Mesendoderm (in vitro differentiated cells): ENCODE measurements around the gene IL25.
"Not testable (repeated sequence)": the region's sequence is repeated elsewhere in the genome, so short reads cannot be mapped to it uniquely, and the experiment has no call there.

Source experiments
- DNase-seq: peaks from one replicate; pipeline ENCODE4 v3.0.0; 2013
- H2AK5ac ChIP-seq: 2 replicates; pipeline ENCODE4 v1.6.1; 2013; ENCODE audit warnings: low read length, inconsistent platforms
- H2BK120ac ChIP-seq: 2 replicates; pipeline ENCODE4 v1.6.1; 2013; ENCODE audit warnings: low read depth, mild to moderate bottlenecking, low read length, moderate library complexity, mixed read lengths
- H2BK15ac ChIP-seq: replicated peaks from 2 replicates; pipeline ENCODE4 v1.6.1; 2013; ENCODE audit warnings: low read depth, mild to moderate bottlenecking, moderate library complexity
- H2BK5ac ChIP-seq: 2 replicates; pipeline ENCODE4 v1.6.1; 2013; ENCODE audit warnings: low read length, inconsistent platforms
- H3K18ac ChIP-seq: 2 replicates; pipeline ENCODE4 v1.6.1; 2013; ENCODE audit warnings: mild to moderate bottlenecking, low read length, mixed read lengths
- H3K23ac ChIP-seq: one replicate; pipeline ENCODE4 v1.6.1; 2013; ENCODE audit warnings: low read length
- H3K27ac ChIP-seq: 2 replicates; pipeline ENCODE4 v1.5.1; 2013; ENCODE audit warnings: low read depth, mild to moderate bottlenecking, inconsistent platforms, low read length, moderate library complexity
- H3K27me3 ChIP-seq: 2 replicates; pipeline ENCODE4 v1.6.1; 2013; ENCODE audit warnings: low read length, control low read depth, mild to moderate bottlenecking, inconsistent platforms; ENCODE audit not compliant: insufficient read depth, poor library complexity
- H3K36me3 ChIP-seq: 2 replicates; pipeline ENCODE4 v1.6.1; 2013; ENCODE audit warnings: low read length, inconsistent platforms; ENCODE audit not compliant: control insufficient read depth, insufficient read depth
- H3K4ac ChIP-seq: one replicate; pipeline ENCODE4 v1.6.1; 2013; ENCODE audit warnings: low read depth, mild to moderate bottlenecking, low read length, moderate library complexity
- H3K4me1 ChIP-seq: 2 replicates; pipeline ENCODE4 v1.6.1; 2013; ENCODE audit warnings: low read depth, low read length, inconsistent platforms; ENCODE audit not compliant: control insufficient read depth
- H3K4me2 ChIP-seq: 2 replicates; pipeline ENCODE4 v1.6.1; 2013; ENCODE audit warnings: low read length
- H3K4me3 ChIP-seq: 2 replicates; pipeline ENCODE4 v1.5.1; 2013; ENCODE audit warnings: mild to moderate bottlenecking, low read length
- H3K56ac ChIP-seq: one replicate; pipeline ENCODE4 v1.6.1; 2013; ENCODE audit warnings: low read length
- H3K79me1 ChIP-seq: 2 replicates; pipeline ENCODE4 v1.6.1; 2013; ENCODE audit warnings: low read length, inconsistent platforms
- H3K79me2 ChIP-seq: 2 replicates; pipeline ENCODE4 v1.6.1; 2013; ENCODE audit warnings: mild to moderate bottlenecking, low read length; ENCODE audit not compliant: control insufficient read depth, insufficient read depth
- H3K9ac ChIP-seq: 2 replicates; pipeline ENCODE4 v1.6.1; 2013; ENCODE audit warnings: low read length, inconsistent platforms
- H4K5ac ChIP-seq: one replicate; pipeline ENCODE4 v1.6.1; 2013; ENCODE audit warnings: low read length
- H4K8ac ChIP-seq: one replicate; pipeline ENCODE4 v1.6.1; 2013; ENCODE audit warnings: low read depth, mild to moderate bottlenecking, control low read depth, low read length, moderate library complexity
- WGBS: extraction: QIAGEN DNeasy Blood & Tissue Kit; methylation state at CpG from one replicate; pipeline ENCODE4 v1.1.7; 2013; ENCODE audit warnings: low lambda C conversion rate, missing lambda C conversion rate; ENCODE audit not compliant: insufficient coverage; ENCODE audit errors: extremely low coverage; 5-methylcytosine and 5-hydroxymethylcytosine counted together

IL25 gene

GRCh38 chr14:23389396-23389795 lies 16.8 kb downstream of the IL25 start:
- Histone ChIP-seq H2BK5ac (no peak overlapping the region), H3K4me3 (no peak overlapping the region), H3K23ac (no peak overlapping the region), H3K9ac (no peak overlapping the region), H3K79me2 (no peaks in the 10 kb centered on the region), H4K5ac (no peak overlapping the region), H3K27me3 (no peaks in the 10 kb centered on the region), H3K27ac (no peak overlapping the region), H2BK15ac (no peak overlapping the region), H4K8ac (no peak overlapping the region), H3K18ac (no peak overlapping the region), H3K4me2 (no peak overlapping the region), H3K4ac (no peak overlapping the region), H3K79me1 (no peaks in the 10 kb centered on the region), H3K56ac (peak overlapping the region; percentile 15), H3K36me3 (no peaks in the 10 kb centered on the region), H2AK5ac (no peak overlapping the region), H2BK120ac (no peak overlapping the region), H3K4me1 (no peaks in the 10 kb centered on the region)
- DNase-seq = no peak
- no CpG with 5 or more reads among the region's 12 CpGs for WGBS

- H3K4me2 ChIP-seq, H3K79me2 ChIP-seq, H4K8ac ChIP-seq, H3K56ac ChIP-seq, H3K4me1 ChIP-seq, H2BK15ac ChIP-seq, H3K79me1 ChIP-seq, H3K4ac ChIP-seq, H4K5ac ChIP-seq, H3K18ac ChIP-seq, H2BK5ac ChIP-seq, H3K4me3 ChIP-seq, H3K9ac ChIP-seq, H2BK120ac ChIP-seq, H2AK5ac ChIP-seq, H3K27me3 ChIP-seq, H3K36me3 ChIP-seq, H3K27ac ChIP-seq, H3K23ac ChIP-seq, DNase-seq: not testable (repeated sequence)
- no CpG with 5 or more reads among the region's 19 CpGs for WGBS
Measured at GRCh38 chr14:23389871-23390270, 17.3 kb downstream of the IL25 start.

GRCh38 chr14:23392613-23393012 lies 20.0 kb downstream of the IL25 start:
- Histone ChIP-seq H3K4me3 (no peak overlapping the region), H2BK120ac (no peak overlapping the region), H3K79me2 (no peaks in the 10 kb centered on the region), H3K27ac (no peak overlapping the region), H3K4me1 (no peaks in the 10 kb centered on the region), H3K9ac (no peak overlapping the region), H3K79me1 (no peaks in the 10 kb centered on the region), H2BK15ac (no peak overlapping the region), H3K18ac (no peak overlapping the region), H4K5ac (no peak overlapping the region), H4K8ac (no peak overlapping the region), H2BK5ac (no peak overlapping the region), H3K23ac (no peak overlapping the region), H2AK5ac (no peak overlapping the region), H3K4ac (no peak overlapping the region), H3K4me2 (no peak overlapping the region), H3K27me3 (no peaks in the 10 kb centered on the region), H3K56ac (no peak overlapping the region), H3K36me3 (no peaks in the 10 kb centered on the region)
- DNase-seq = peak; percentile 13
- no CpG with 5 or more reads among the region's 7 CpGs for WGBS

DNA sequence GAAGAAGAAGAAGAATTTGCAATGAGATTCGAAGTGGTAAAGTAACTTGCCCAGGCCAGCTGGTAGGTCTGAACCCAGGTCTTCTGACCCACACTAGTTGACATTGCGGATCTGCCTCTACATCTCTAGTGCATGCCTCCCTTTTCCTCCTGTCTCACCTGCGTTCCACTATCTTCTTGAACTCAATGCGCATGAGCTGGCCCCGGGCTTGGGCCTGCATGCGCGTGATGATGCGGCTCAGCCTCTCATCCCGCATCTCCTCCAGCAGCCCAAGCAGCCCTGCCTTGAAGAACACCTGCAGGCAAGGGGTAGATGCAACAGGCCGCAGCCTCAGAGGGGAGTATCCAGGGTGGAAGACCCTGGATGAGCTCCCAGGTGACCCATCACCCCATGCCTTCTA lies 23.5 kb downstream of the IL25 start:
- H3K4me3 ChIP-seq = no peak overlapping the region
- no peak overlapping the region for H3K27ac ChIP-seq
- no peak overlapping the region for H2BK120ac ChIP-seq
- no peak overlapping the region for H3K4ac ChIP-seq
- H3K36me3 ChIP-seq = no peaks in the 10 kb centered on the region
- no peak overlapping the region for H3K23ac ChIP-seq
- H3K9ac ChIP-seq = no peak overlapping the region
- no peaks in the 10 kb centered on the region for H3K4me1 ChIP-seq
- no peaks in the 10 kb centered on the region for H3K27me3 ChIP-seq
- no peak overlapping the region for H4K8ac ChIP-seq
- H4K5ac ChIP-seq = no peak overlapping the region
- no peaks in the 10 kb centered on the region for H3K79me2 ChIP-seq
- H3K18ac ChIP-seq = no peak overlapping the region
- no peak overlapping the region for H3K56ac ChIP-seq
- WGBS = no CpG with 5 or more reads among the region's 10 CpGs
- H2BK15ac ChIP-seq = no peak overlapping the region
- no peak overlapping the region for H2BK5ac ChIP-seq
- no peaks in the 10 kb centered on the region for H3K79me1 ChIP-seq
- DNase-seq = no peak
- no peak overlapping the region for H2AK5ac ChIP-seq
- H3K4me2 ChIP-seq = no peak overlapping the region

DNA sequence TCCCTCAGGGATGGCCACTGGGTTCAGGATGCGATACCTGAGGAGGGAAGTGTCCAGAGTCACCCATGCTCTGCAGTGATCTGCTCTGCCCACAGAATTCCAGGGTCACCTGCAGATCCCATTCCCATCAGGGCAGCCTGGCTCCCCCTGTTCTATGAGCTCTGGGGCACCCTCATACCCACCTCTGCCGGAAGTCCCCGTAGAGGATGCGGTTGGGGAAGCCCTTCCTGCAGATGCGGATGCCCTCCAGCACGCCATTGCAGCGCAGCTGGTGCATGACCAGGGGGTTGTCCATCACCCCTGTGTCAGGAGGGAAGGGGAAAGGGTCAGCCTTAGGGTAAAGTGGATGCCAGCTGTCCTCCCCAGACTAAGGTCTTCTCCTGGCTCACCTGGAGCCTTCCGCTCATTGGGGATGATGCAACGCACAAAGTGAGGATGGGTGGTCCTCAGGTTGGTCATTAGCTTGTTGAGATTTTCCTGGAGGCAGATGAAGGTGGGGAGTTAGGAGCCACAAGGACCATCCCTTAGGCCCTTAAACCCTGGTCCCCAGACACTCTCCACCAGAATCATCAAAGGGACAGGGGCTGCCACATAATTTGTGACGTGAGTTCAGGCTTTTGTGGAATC lies 24.3 kb downstream of the IL25 start:
- WGBS = no CpG with 5 or more reads among the region's 10 CpGs
- Histone ChIP-seq H3K36me3 (no peaks in the 10 kb centered on the region), H3K23ac (no peak overlapping the region), H3K79me2 (no peaks in the 10 kb centered on the region), H3K27ac (no peak overlapping the region), H3K4ac (no peak overlapping the region), H2BK15ac (no peak overlapping the region), H3K79me1 (no peaks in the 10 kb centered on the region), H3K27me3 (no peaks in the 10 kb centered on the region), H3K18ac (no peak overlapping the region), H2AK5ac (no peak overlapping the region), H4K5ac (no peak overlapping the region), H3K4me3 (no peak overlapping the region), H3K56ac (no peak overlapping the region), H3K9ac (no peak overlapping the region), H2BK120ac (no peak overlapping the region), H3K4me2 (no peak overlapping the region), H4K8ac (no peak overlapping the region), H3K4me1 (no peaks in the 10 kb centered on the region), H2BK5ac (no peak overlapping the region)
- no peak for DNase-seq

GRCh38 chr14:23398348-23398747 lies 25.7 kb downstream of the IL25 start:
- Histone ChIP-seq H3K4me2 (no peak overlapping the region), H4K8ac (no peak overlapping the region), H2BK5ac (no peak overlapping the region), H2BK15ac (no peak overlapping the region), H3K4me3 (no peak overlapping the region), H3K27ac (no peak overlapping the region), H3K36me3 (no peaks in the 10 kb centered on the region), H2BK120ac (no peak overlapping the region), H3K79me1 (no peaks in the 10 kb centered on the region), H3K79me2 (no peaks in the 10 kb centered on the region), H3K9ac (no peak overlapping the region), H2AK5ac (no peak overlapping the region), H3K56ac (no peak overlapping the region), H4K5ac (no peak overlapping the region), H3K4me1 (no peaks in the 10 kb centered on the region), H3K4ac (no peak overlapping the region), H3K27me3 (no peaks in the 10 kb centered on the region), H3K18ac (no peak overlapping the region), H3K23ac (no peak overlapping the region)
- WGBS = no CpG with 5 or more reads among the region's 4 CpGs
- DNase-seq = no peak
